Liver (tissue), 3 donors: ENCODE data around the gene GIPC1.

ENCODE experiments used
- ATF3 ChIP-seq: IDR thresholded peaks from 2 replicates; pipeline ENCODE4 v1.6.1; 2016; ENCODE audit warnings: antibody characterized with exemption
- EGR1 ChIP-seq, 2 donors: IDR thresholded peaks; 2 replicates each; pipeline ENCODE4 v1.6.1; 2016 to 2018; ENCODE audit warnings: antibody characterized with exemption in 2 of 2, low read depth in 2 of 2
- RXRA ChIP-seq, 2 donors: IDR thresholded peaks; 2 replicates each; pipeline ENCODE4 v1.6.1; 2017 to 2018; ENCODE audit warnings: antibody characterized with exemption in 2 of 2, mild to moderate bottlenecking in 1 of 2
- TAF1 ChIP-seq: conservative IDR thresholded peaks from 2 replicates; pipeline ENCODE4 v1.6.1; 2016; ENCODE audit warnings: antibody characterized with exemption, mild to moderate bottlenecking
- YY1 ChIP-seq: IDR thresholded peaks from 2 replicates; pipeline ENCODE4 v1.6.1; 2016; ENCODE audit warnings: antibody characterized with exemption, mild to moderate bottlenecking
- TF ChIP-seq, protein P1 (sequence below): fragments of 150-350 bp; IDR thresholded peaks from 2 replicates; pipeline ENCODE4 v1.5.1; 2017; ENCODE audit warnings: improper control_type of control experiment, low read depth, low read length; ENCODE audit not compliant: missing input control
- TF ChIP-seq, protein P2 (sequence below): IDR thresholded peaks from 2 replicates; pipeline ENCODE4 v1.6.1; 2016; ENCODE audit warnings: antibody characterized with exemption, mild to moderate bottlenecking
- donor health status: healthy.
- donor health status: healthy.

- TF ChIP-seq EGR1 (IDR thresholded peaks at IDR 0.05; ENCODE audit: low read depth in 2 of 2), result no peak
- TF ChIP-seq YY1, result no peak
- TF ChIP-seq, protein P1, sequence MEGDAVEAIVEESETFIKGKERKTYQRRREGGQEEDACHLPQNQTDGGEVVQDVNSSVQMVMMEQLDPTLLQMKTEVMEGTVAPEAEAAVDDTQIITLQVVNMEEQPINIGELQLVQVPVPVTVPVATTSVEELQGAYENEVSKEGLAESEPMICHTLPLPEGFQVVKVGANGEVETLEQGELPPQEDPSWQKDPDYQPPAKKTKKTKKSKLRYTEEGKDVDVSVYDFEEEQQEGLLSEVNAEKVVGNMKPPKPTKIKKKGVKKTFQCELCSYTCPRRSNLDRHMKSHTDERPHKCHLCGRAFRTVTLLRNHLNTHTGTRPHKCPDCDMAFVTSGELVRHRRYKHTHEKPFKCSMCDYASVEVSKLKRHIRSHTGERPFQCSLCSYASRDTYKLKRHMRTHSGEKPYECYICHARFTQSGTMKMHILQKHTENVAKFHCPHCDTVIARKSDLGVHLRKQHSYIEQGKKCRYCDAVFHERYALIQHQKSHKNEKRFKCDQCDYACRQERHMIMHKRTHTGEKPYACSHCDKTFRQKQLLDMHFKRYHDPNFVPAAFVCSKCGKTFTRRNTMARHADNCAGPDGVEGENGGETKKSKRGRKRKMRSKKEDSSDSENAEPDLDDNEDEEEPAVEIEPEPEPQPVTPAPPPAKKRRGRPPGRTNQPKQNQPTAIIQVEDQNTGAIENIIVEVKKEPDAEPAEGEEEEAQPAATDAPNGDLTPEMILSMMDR, result no peak
- TF ChIP-seq ATF3, result no peak
- no peak for TF ChIP-seq TAF1
- TF ChIP-seq, protein P2, sequence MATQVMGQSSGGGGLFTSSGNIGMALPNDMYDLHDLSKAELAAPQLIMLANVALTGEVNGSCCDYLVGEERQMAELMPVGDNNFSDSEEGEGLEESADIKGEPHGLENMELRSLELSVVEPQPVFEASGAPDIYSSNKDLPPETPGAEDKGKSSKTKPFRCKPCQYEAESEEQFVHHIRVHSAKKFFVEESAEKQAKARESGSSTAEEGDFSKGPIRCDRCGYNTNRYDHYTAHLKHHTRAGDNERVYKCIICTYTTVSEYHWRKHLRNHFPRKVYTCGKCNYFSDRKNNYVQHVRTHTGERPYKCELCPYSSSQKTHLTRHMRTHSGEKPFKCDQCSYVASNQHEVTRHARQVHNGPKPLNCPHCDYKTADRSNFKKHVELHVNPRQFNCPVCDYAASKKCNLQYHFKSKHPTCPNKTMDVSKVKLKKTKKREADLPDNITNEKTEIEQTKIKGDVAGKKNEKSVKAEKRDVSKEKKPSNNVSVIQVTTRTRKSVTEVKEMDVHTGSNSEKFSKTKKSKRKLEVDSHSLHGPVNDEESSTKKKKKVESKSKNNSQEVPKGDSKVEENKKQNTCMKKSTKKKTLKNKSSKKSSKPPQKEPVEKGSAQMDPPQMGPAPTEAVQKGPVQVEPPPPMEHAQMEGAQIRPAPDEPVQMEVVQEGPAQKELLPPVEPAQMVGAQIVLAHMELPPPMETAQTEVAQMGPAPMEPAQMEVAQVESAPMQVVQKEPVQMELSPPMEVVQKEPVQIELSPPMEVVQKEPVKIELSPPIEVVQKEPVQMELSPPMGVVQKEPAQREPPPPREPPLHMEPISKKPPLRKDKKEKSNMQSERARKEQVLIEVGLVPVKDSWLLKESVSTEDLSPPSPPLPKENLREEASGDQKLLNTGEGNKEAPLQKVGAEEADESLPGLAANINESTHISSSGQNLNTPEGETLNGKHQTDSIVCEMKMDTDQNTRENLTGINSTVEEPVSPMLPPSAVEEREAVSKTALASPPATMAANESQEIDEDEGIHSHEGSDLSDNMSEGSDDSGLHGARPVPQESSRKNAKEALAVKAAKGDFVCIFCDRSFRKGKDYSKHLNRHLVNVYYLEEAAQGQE, result no peak
- TF ChIP-seq RXRA (IDR thresholded peaks at IDR 0.05), result no peak
These were observed 16.5 kb downstream of the GIPC1 start for GRCh38 chr19:14479309-14479974.
